Measurements from ENCODE around the gene BCL2.

DNA sequence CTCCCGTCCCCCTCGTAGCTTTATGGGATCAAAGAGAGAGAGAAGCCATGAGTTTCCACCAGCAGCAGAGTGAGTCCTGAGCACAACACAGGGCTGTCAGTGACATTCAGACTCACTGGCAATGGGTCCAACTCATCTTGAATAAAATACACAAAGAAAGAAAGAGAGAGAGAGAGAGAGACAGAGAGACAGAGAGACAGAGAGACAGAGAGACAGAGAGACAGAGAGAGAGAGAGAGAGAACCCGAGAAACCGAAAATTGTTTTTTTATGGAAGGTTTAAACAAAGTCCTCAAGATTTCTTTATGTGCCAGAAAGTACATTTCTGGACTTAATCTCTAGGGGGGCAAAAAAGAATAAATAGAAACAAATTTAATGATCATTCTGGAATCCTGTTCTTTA lies 11.5 kb upstream of the BCL2 start:
- TF ChIP-seq, protein P1, sequence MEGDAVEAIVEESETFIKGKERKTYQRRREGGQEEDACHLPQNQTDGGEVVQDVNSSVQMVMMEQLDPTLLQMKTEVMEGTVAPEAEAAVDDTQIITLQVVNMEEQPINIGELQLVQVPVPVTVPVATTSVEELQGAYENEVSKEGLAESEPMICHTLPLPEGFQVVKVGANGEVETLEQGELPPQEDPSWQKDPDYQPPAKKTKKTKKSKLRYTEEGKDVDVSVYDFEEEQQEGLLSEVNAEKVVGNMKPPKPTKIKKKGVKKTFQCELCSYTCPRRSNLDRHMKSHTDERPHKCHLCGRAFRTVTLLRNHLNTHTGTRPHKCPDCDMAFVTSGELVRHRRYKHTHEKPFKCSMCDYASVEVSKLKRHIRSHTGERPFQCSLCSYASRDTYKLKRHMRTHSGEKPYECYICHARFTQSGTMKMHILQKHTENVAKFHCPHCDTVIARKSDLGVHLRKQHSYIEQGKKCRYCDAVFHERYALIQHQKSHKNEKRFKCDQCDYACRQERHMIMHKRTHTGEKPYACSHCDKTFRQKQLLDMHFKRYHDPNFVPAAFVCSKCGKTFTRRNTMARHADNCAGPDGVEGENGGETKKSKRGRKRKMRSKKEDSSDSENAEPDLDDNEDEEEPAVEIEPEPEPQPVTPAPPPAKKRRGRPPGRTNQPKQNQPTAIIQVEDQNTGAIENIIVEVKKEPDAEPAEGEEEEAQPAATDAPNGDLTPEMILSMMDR (conservative IDR thresholded peaks at IDR 0.05 in 1 of 2, IDR thresholded peaks at IDR 0.05 in 1 of 2; ENCODE audit: extremely low read depth in 1 of 2, insufficient read depth in 1 of 2, low read depth in 1 of 2, low read length in 2 of 2): no peak
- TF ChIP-seq EZH2 (IDR thresholded peaks at IDR 0.05; ENCODE audit: borderline replicate concordance, low read length): no peak

All from mammary epithelial cell (primary cell).